ENCODE data around the gene PANX1.
"Not testable (repeated sequence)": the region's sequence is repeated elsewhere in the genome, so short reads cannot be mapped to it uniquely, and the experiment has no call there.

PANX1 gene

GRCh38 chr11:94150704-94151685, 22.4 kb downstream of the PANX1 start:
- DNase-seq: no peak

- DNase-seq: no peak
Observed at GRCh38 chr11:94151903-94152677, 23.4 kb downstream of the PANX1 start.

- no peak for DNase-seq
Observed at GRCh38 chr11:94152678-94153065, 24.0 kb downstream of the PANX1 start.

- no peak for DNase-seq
Observed at GRCh38 chr11:94153320-94153719, 24.7 kb downstream of the PANX1 start.

- no peak for DNase-seq
Observed at GRCh38 chr11:94154095-94154856, 25.6 kb downstream of the PANX1 start.

GRCh38 chr11:94157339-94157738, 28.7 kb downstream of the PANX1 start:
- not testable (repeated sequence) for DNase-seq

- DNase-seq: no peak
Observed at GRCh38 chr11:94168882-94169281, 40.2 kb downstream of the PANX1 start.

GRCh38 chr11:94169516-94169915, 40.9 kb downstream of the PANX1 start:
- no peak for DNase-seq

GRCh38 chr11:94169930-94170545, 41.4 kb downstream of the PANX1 start:
- DNase-seq: no peak

GRCh38 chr11:94170953-94171352, 42.3 kb downstream of the PANX1 start:
- DNase-seq: no peak

- peak in 2 of 5 donors; percentile 9 to 25 for DNase-seq
Observed at GRCh38 chr11:94171693-94172440, 43.2 kb downstream of the PANX1 start.

- no peak for DNase-seq
Observed at GRCh38 chr11:94175535-94175934, 46.9 kb downstream of the PANX1 start.

- no peak for DNase-seq
Observed at GRCh38 chr11:94178331-94178730, 49.7 kb downstream of the PANX1 start.

GRCh38 chr11:94179696-94180095, 51.1 kb downstream of the PANX1 start:
- DNase-seq: no peak

GRCh38 chr11:94181526-94181925, 52.9 kb downstream of the PANX1 start:
- DNase-seq: no peak

GRCh38 chr11:94181943-94182342, 53.3 kb downstream of the PANX1 start:
- no peak for DNase-seq

- DNase-seq: no peak
Observed at GRCh38 chr11:94183251-94183885, 54.7 kb downstream of the PANX1 start.

GRCh38 chr11:94183886-94184264, 55.2 kb downstream of the PANX1 start:
- no peak for DNase-seq

GRCh38 chr11:94184362-94184761, 55.7 kb downstream of the PANX1 start:
- no peak for DNase-seq

GRCh38 chr11:94184846-94185245, 56.2 kb downstream of the PANX1 start:
- DNase-seq: no peak

GRCh38 chr11:94185416-94186084, 56.9 kb downstream of the PANX1 start:
- DNase-seq: no peak
